ENCODE data around the gene SPEG.

SPEG gene

GRCh38 chr2:219524817-219525216, 90.2 kb downstream of the SPEG start:
- in situ Hi-C loops (cut with MboI; ENCODE audit: low sequenced_read_pairs): no loop called here

- in situ Hi-C loops (cut with MboI; ENCODE audit: low sequenced_read_pairs): no loop called here
Measured at GRCh38 chr2:219525533-219526232, 91.0 kb downstream of the SPEG start.

GRCh38 chr2:219526320-219527075, 91.9 kb downstream of the SPEG start:
- in situ Hi-C loops (cut with MboI; ENCODE audit: low sequenced_read_pairs): no loop called here

GRCh38 chr2:219527076-219527394, 92.4 kb downstream of the SPEG start:
- in situ Hi-C loops (cut with MboI; ENCODE audit: low sequenced_read_pairs): no loop called here

GRCh38 chr2:219527472-219527871, 92.8 kb downstream of the SPEG start:
- in situ Hi-C loops (cut with MboI; ENCODE audit: low sequenced_read_pairs): no loop called here

- in situ Hi-C loops (cut with MboI; ENCODE audit: low sequenced_read_pairs): loop anchor here (5.0 to 10.0 kb wide), 2 partner anchors 114 to 133 kb away; no protein-coding TSS in a partner anchor
Measured at GRCh38 chr2:219530048-219530963, 95.7 kb downstream of the SPEG start.

- in situ Hi-C loops (cut with MboI; ENCODE audit: low sequenced_read_pairs): loop anchor here (5.0 to 10.0 kb wide), 2 partner anchors 113 to 135 kb away; no protein-coding TSS in a partner anchor
Measured at GRCh38 chr2:219531639-219532377, 97.2 kb downstream of the SPEG start.

- in situ Hi-C loops (cut with MboI; ENCODE audit: low sequenced_read_pairs): loop anchor here (5.0 to 10.0 kb wide), 2 partner anchors 112 to 135 kb away; no protein-coding TSS in a partner anchor
Measured at GRCh38 chr2:219532378-219532649, 97.7 kb downstream of the SPEG start.

GRCh38 chr2:219533930-219534661, 99.5 kb downstream of the SPEG start:
- in situ Hi-C loops (cut with MboI; ENCODE audit: low sequenced_read_pairs): loop anchor here (5.0 to 10.0 kb wide), 2 partner anchors 111 to 137 kb away; no protein-coding TSS in a partner anchor

GRCh38 chr2:219536425-219536824, 101.8 kb downstream of the SPEG start:
- in situ Hi-C loops (cut with MboI; ENCODE audit: low sequenced_read_pairs): loop anchor here (10.0 kb wide), 1 partner anchor 108 kb away; no protein-coding TSS in a partner anchor

GRCh38 chr2:219536967-219537366, 102.3 kb downstream of the SPEG start:
- in situ Hi-C loops (cut with MboI; ENCODE audit: low sequenced_read_pairs): loop anchor here (10.0 kb wide), 1 partner anchor 108 kb away; no protein-coding TSS in a partner anchor

GRCh38 chr2:219537657-219538488, 103.2 kb downstream of the SPEG start:
- in situ Hi-C loops (cut with MboI; ENCODE audit: low sequenced_read_pairs): loop anchor here (10.0 kb wide), 1 partner anchor 107 kb away; no protein-coding TSS in a partner anchor

GRCh38 chr2:219538504-219538951, 103.9 kb downstream of the SPEG start:
- in situ Hi-C loops (cut with MboI; ENCODE audit: low sequenced_read_pairs): loop anchor here (10.0 kb wide), 1 partner anchor 106 kb away; no protein-coding TSS in a partner anchor

GRCh38 chr2:219538956-219539788, 104.5 kb downstream of the SPEG start:
- in situ Hi-C loops (cut with MboI; ENCODE audit: low sequenced_read_pairs): loop anchor here (10.0 kb wide), 1 partner anchor 106 kb away; no protein-coding TSS in a partner anchor

- in situ Hi-C loops (cut with MboI; ENCODE audit: low sequenced_read_pairs): loop anchor here (10.0 kb wide), 1 partner anchor 105 kb away; no protein-coding TSS in a partner anchor
Measured at GRCh38 chr2:219539926-219540678, 105.5 kb downstream of the SPEG start.

- in situ Hi-C loops (cut with MboI; ENCODE audit: low sequenced_read_pairs): no loop called here
Measured at GRCh38 chr2:219540784-219541504, 106.3 kb downstream of the SPEG start.

All from HL-60/S4 (cell line).